Neural cell (in vitro differentiated cells): ENCODE results near the gene ANKLE1. TPM values are rescaled to one million over a fixed set of nuclear protein-coding genes. Genes with fewer than 3 reads are reported as not detected.

Experiments
- H2AFZ ChIP-seq: fragments of 200-600, 300-800 bp; sonication (generic), shearing (Covaris generic); 2 replicates; pipeline ENCODE4 v1.6.0; 2014; ENCODE audit warnings: low read depth, mild to moderate bottlenecking, antibody characterized with exemption, low read length, moderate library complexity
- H3F3A ChIP-seq: fragments of 200-600 bp; shearing (Covaris generic); 2 replicates; pipeline ENCODE4 v1.6.1; 2016; ENCODE audit warnings: mild to moderate bottlenecking, moderate library complexity, mixed read lengths, antibody characterized with exemption, low read length; ENCODE audit not compliant: insufficient read depth, poor library complexity, severe bottlenecking
- H3K27ac ChIP-seq: fragments of 200-600, 300-800 bp; sonication (generic), shearing (Covaris generic); 2 replicates; pipeline ENCODE4 v1.5.1; 2014; ENCODE audit warnings: mild to moderate bottlenecking, low read length, moderate library complexity
- H3K27me3 ChIP-seq: fragments of 300-800, 200-600 bp; sonication (generic), shearing (Covaris generic); 2 replicates; pipeline ENCODE4 v1.6.0; 2014; ENCODE audit warnings: mild to moderate bottlenecking, low read depth, low read length, moderate library complexity; ENCODE audit not compliant: insufficient read depth
- H3K36me3 ChIP-seq: fragments of 300-800, 200-600 bp; sonication (generic), shearing (Covaris generic); 2 replicates; pipeline ENCODE4 v1.5.1; 2014; ENCODE audit warnings: mild to moderate bottlenecking, antibody characterized with exemption, low read length, moderate library complexity; ENCODE audit not compliant: insufficient read depth
- H3K4me2 ChIP-seq: fragments of 300-800, 200-600 bp; sonication (generic), shearing (Covaris generic); 2 replicates; pipeline ENCODE4 v1.6.0; 2014; ENCODE audit warnings: mild to moderate bottlenecking, low read length
- H3K4me3 ChIP-seq: fragments of 300-800, 200-600 bp; sonication (generic), shearing (Covaris generic); 2 replicates; pipeline ENCODE4 v1.5.1; 2014; ENCODE audit warnings: mild to moderate bottlenecking, low read length, moderate library complexity
- H3K79me2 ChIP-seq: fragments of 200-600 bp; shearing (Covaris generic); replicated peaks from 2 replicates; pipeline ENCODE4 v1.6.0; 2014; ENCODE audit warnings: mild to moderate bottlenecking, low read length, moderate library complexity; ENCODE audit not compliant: insufficient read depth
- H3K9ac ChIP-seq: fragments of 300-800, 200-600 bp; sonication (generic), shearing (Covaris generic); 2 replicates; pipeline ENCODE4 v1.6.1; 2016; ENCODE audit warnings: mild to moderate bottlenecking, low read length, mixed read lengths
- H3K9me2 ChIP-seq: fragments of 200-600 bp; shearing (Covaris generic); 2 replicates; pipeline ENCODE4 v1.6.1; 2016; ENCODE audit warnings: mild to moderate bottlenecking, low read length, mixed read lengths; ENCODE audit not compliant: insufficient read depth
- H3K9me3 ChIP-seq: fragments of 200-600, 300-800 bp; sonication (generic), shearing (Covaris generic); 2 replicates; pipeline ENCODE4 v1.6.1; 2016; ENCODE audit warnings: mild to moderate bottlenecking, mixed run types, low read length, moderate library complexity, mixed read lengths
- H4K20me1 ChIP-seq: fragments of 200-600 bp; shearing (Covaris generic); 2 replicates; pipeline ENCODE4 v1.6.1; 2016; ENCODE audit warnings: mild to moderate bottlenecking, mixed run types; ENCODE audit not compliant: insufficient read depth
- CTCF ChIP-seq: fragments of 450-650 bp; IDR thresholded peaks from 2 replicates; pipeline ENCODE4 v1.5.1; 2014; ENCODE audit warnings: antibody characterized with exemption, mild to moderate bottlenecking, moderate library complexity; ENCODE audit not compliant: poor library complexity, severe bottlenecking
- EP300 ChIP-seq: fragments of 450-650 bp; conservative IDR thresholded peaks from 2 replicates; pipeline ENCODE4 v1.6.1; 2014; ENCODE audit warnings: antibody characterized with exemption, mild to moderate bottlenecking, moderate library complexity; ENCODE audit not compliant: poor library complexity, severe bottlenecking
- EZH2 ChIP-seq: fragments of 200-600, 300-800 bp; shearing (Covaris generic), sonication (generic); IDR thresholded peaks from 2 replicates; pipeline ENCODE4 v1.6.1; 2014; ENCODE audit warnings: antibody characterized with exemption, low read length, borderline replicate concordance, mild to moderate bottlenecking; ENCODE audit not compliant: insufficient read depth, poor library complexity, severe bottlenecking
- MXI1 ChIP-seq: fragments of 450-650 bp; conservative IDR thresholded peaks from 2 replicates; pipeline ENCODE4 v1.6.1; 2014; ENCODE audit warnings: antibody characterized with exemption, mild to moderate bottlenecking; ENCODE audit not compliant: poor library complexity, severe bottlenecking
- POLR2AphosphoS5 ChIP-seq: IDR thresholded peaks from 2 replicates; pipeline ENCODE4 v1.6.1; 2012
- RAD21 ChIP-seq: fragments of 450-650 bp; conservative IDR thresholded peaks from 2 replicates; pipeline ENCODE4 v1.6.1; 2014; ENCODE audit warnings: antibody characterized with exemption, mild to moderate bottlenecking, moderate library complexity
- REST ChIP-seq: IDR thresholded peaks from 2 replicates; pipeline ENCODE4 v1.6.1; 2012; ENCODE audit warnings: borderline replicate concordance
- SMC3 ChIP-seq: fragments of 450-650 bp; conservative IDR thresholded peaks from 2 replicates; pipeline ENCODE4 v1.6.1; 2014; ENCODE audit warnings: antibody characterized with exemption, mild to moderate bottlenecking, moderate library complexity; ENCODE audit not compliant: poor library complexity
- TAF1 ChIP-seq: IDR thresholded peaks from 2 replicates; pipeline ENCODE4 v1.6.1; 2012; ENCODE audit warnings: low read depth
- polyA plus RNA-seq: library from polyadenylated mRNA; depleted of rRNA; stranded (reverse); fragments of >200 nt; gene quantifications from 2 replicates; pipeline ENCODE4 v1.2.3, GENCODE V29; 2014

ANKLE1 gene
- polyA plus RNA-seq, 1 donor from 2014 or later, result 9.3 TPM

GRCh38 chr19:17323964-17324332 lies 42.2 kb downstream of the ANKLE1 start:
- H3K9me2 ChIP-seq, result no peaks in the 10 kb centered on the region
- no peaks in the 10 kb centered on the region for H4K20me1 ChIP-seq
- no peaks in the 10 kb centered on the region for H3K36me3 ChIP-seq
- no peaks in the 10 kb centered on the region for H3K9me3 ChIP-seq
- H3F3A ChIP-seq, result no peaks in the 10 kb centered on the region
- no peak overlapping the region for H3K4me2 ChIP-seq
- no peaks in the 10 kb centered on the region for H3K79me2 ChIP-seq
- H3K9ac ChIP-seq, result no peak overlapping the region
- H2AFZ ChIP-seq, result no peak overlapping the region
- no peak overlapping the region for H3K27ac ChIP-seq
- TF ChIP-seq EP300 (no peak), MXI1 (no peak), EZH2 (no peak), TAF1 (no peak), CTCF (no peak), REST (no peak), POLR2AphosphoS5 (no peak)
- H3K27me3 ChIP-seq, result no peaks in the 10 kb centered on the region
- H3K4me3 ChIP-seq, result no peak overlapping the region

GRCh38 chr19:17324357-17325114 lies 42.8 kb downstream of the ANKLE1 start:
- Histone ChIP-seq H4K20me1 (no peaks in the 10 kb centered on the region), H2AFZ (no peak overlapping the region), H3K9ac (no peak overlapping the region), H3K4me3 (no peak overlapping the region), H3K36me3 (no peaks in the 10 kb centered on the region), H3K27ac (no peak overlapping the region), H3K4me2 (no peak overlapping the region), H3K27me3 (no peaks in the 10 kb centered on the region), H3F3A (no peaks in the 10 kb centered on the region), H3K9me2 (no peaks in the 10 kb centered on the region), H3K9me3 (no peaks in the 10 kb centered on the region), H3K79me2 (no peaks in the 10 kb centered on the region)
- no peak for TF ChIP-seq EZH2
- no peak for TF ChIP-seq SMC3
- no peak for TF ChIP-seq MXI1
- TF ChIP-seq EP300, result no peak
- TF ChIP-seq TAF1, result no peak
- TF ChIP-seq RAD21, result no peak
- no peak for TF ChIP-seq CTCF
- TF ChIP-seq POLR2AphosphoS5, result no peak
- TF ChIP-seq REST, result no peak
